Mammary microvascular endothelial cell (primary cell): Measurements from ENCODE around the gene ARL4D. TPM values are rescaled to one million over a fixed set of nuclear protein-coding genes. Genes with fewer than 3 reads are reported as not detected.

Source experiments
- total RNA-seq: library from RNA; depleted of rRNA; stranded (reverse); fragments of >200 nt; gene quantifications from 2 replicates; pipeline ENCODE4 v1.2.3, GENCODE V29; 2015

ARL4D gene
- total RNA-seq: 1.4 and 1.6 TPM in 2 replicates

GRCh38 chr17:43398724-43399595 is at the start of gene ARL4D:
ARL4D (plus strand) TSS chr17:43398993; CDS start chr17:43399733, 740 bp downstream.

Other genes starting within 250 kb of the ARL4D start
- 51.3 and 60.7 TPM in 2 replicates for gene NBR1, start 227.8 kb upstream of the ARL4D start, total RNA-seq
- gene TMEM106A, start 187.1 kb upstream of the ARL4D start, total RNA-seq: 5.5 and 6.4 TPM in 2 replicates
- gene CCDC200, start 170.4 kb upstream of the ARL4D start, total RNA-seq: not detected in 2 replicates
- gene RNU2-1, start 165.0 kb upstream of the ARL4D start, total RNA-seq: not detected in 2 replicates
- 35.6 and 39.3 TPM in 2 replicates for gene DHX8, start 85.0 kb downstream of the ARL4D start, total RNA-seq
- 25.1 and 27.3 TPM in 2 replicates for gene ETV4, start 147.3 kb downstream of the ARL4D start, total RNA-seq